Stimulated activated CD4-positive, alpha-beta T cell treated with anti-CD3 and anti-CD28 coated beads, Interleukin-2, amount 100 ng/mL, for 24 hours (primary cell): ENCODE measurements around the gene ICA1L.

Source experiments
- DNase-seq, 2 donors: peaks; one replicate each; pipeline ENCODE4 v3.0.0-alpha.2; 2020

ICA1L gene

DNA sequence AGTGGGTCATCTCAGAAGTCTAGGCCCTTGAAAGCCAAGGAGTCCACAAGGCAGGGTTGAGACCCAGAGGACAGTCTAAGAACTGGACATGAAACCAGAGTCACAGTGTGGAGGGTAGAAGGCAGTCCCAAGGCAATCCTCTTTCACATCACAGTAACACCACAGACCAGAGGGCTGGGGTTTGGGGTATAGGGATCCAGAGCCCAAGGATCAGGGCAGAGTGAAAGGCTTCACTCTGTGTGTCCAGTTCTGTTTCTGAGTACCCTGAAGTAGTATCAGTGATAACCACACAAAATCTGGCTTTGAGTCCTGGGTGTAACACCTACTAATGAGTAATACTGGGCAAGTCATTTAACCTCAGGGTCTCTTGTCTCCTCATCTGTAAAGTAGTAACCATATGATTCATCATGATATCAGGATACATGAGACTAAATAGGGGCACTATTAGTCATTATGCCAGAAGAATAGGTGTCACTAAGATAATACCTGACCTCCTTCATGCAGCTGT is 91.0 kb downstream of the ICA1L start:
- peak in 1 of 2 donors; percentile 5 for DNase-seq

DNA sequence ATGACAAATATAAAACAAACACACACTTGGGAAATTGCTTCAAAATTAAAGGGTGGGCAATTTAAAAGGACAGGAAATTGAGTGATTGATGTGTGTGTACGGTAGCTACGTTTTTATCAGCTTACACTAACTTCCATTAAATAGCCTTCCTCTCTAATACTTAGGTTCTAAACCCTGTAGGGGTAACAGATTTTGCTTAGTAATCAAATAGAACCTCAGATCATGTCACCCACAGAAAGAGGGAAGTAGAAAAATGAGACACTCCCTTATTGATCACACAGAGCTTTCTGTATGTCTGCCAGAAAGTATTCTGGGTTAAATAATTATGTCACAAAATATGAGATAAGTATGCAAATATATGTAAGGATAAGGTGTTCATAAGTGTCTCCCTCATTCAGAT is 93.3 kb downstream of the ICA1L start:
- no peak for DNase-seq

DNA sequence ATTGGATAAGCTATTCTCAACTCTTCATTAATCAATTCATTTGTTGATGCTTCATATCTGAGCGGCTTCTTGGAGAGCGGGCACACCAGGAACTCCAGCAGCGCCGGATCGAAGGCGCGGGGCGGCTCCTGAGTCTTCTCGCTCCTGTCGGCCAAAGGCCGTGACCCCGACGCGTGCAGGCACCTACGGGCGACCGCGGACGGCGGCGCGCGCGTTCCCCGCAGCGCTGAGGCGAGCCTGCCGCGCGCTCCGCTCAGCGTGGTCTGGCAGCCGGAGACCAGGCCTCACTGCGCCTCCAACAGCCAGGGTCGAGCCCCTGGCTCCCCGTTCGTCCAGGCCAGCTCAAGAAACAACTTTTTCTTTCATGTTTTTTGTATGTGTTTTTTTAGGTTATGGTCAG is 97.5 kb downstream of the ICA1L start:
- no peak for DNase-seq

DNA sequence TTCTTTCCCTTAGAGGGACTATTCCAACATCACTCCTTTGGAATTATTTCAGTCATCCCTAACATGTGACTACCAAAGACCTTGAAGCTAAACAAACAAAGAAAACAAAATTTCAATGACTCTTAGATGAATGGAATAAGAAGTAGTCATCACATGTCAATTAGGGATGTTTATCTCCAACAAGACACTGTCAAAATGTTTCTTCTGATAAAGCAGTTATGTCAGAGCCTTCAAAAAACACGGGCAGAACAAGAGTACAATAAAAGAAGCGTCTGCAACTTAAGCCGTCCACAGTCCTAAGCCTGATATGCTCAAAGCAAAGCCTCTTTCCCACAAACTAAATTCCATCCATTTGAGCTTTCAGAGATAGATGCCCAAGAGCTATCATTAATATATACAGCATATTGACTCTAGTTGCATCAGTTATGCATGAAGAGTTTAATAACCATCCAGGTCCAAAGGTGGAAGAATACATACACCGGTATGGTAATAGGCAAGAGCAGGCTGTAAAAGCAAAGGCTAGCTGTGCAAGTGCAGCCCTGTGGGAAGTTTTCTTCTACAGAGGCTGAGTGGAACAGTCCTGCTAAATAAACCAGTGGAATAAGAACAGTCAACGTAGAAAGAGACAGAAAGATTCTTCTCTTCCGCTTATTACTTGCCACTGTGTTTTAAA is 98.1 kb downstream of the ICA1L start:
- DNase-seq, result no peak

DNA sequence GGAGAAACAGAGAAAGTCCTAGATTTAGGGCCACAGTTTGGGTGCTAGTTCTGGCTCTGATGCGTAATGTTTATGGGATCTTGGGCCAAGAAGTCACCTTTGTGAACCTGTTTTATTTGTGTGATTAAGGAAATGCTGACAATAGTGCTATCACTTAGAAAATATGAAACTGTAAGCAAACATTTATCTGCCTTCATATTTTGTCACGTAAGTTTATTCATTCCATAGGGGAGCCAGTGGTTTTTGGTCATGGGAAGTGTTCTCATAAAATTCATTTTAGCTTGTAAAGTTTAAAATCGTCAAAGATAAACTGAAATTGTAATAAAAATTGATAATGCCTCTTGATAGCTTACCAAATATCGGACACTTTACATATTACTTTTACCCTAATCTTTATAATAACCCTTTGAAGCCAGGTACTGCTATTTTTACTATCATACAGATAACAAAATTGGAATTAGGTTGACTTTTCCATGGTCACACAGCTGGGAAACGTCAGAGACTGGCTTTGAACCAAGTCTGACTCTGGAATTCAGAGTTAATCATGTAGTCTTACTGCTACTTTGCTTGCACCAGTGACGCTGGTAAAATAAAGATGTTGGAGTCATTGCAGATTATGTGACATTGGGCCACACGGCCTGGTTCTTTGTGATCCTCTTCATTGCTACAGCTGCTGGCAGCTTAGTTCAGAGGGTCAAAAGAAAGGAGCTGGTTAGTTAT is 99.7 kb downstream of the ICA1L start:
- no peak for DNase-seq

DNA sequence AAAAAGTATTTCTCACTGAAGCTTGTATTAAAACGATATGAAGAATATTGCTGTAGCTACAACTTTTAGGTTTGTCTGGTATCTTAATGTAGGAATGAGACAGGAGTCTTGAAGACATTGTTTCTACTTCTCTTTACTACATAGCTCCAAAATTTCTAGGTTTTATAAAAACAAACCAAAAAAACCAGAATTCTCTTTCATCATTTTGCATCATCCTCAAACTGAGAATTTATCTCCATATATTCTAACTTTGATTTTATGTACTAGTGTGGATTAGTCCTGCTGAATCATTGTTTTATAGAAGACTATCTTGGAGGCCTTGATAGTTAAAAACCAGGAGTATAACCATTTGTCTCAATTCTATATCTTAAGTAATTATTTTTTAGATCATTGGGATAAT is 100.2 kb downstream of the ICA1L start:
- DNase-seq, result no peak

DNA sequence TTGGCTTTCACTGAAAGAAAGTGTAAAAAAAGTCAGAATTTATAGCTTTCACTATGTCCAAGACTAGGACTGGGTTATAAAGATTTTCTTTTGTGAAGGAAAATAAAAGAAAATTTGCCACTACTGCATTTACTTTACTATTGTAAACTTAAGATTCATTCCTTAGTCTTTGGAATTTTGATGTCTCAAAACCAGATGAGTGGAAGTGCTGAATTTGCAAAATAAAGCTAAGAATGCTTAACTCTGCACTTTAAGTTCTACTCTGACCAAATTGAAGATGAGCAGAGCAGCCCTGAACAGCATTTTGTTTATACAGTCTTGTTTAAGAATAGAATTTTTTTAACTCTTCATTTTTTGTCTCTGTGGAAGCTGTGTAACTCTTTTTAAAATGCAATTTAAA is 102.4 kb downstream of the ICA1L start:
- no peak for DNase-seq

DNA sequence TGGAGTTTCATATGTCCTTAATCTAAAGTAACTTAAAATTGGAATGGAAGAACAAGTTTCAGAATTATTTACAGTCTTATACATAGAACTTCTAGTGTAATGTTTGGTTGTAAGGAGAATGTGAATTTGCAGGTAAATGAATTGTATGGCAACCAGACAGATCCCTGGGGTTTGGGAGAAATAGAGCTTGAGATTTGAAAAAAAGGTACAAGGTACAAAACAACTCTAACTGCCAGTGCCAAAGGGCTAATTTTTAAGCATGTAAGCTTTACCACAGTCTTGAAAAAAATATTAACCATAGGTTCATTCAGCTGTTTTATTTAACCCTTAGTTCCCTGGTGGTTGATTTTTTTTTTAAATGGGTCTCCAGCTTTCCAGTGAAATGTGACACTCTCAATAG is 103.3 kb downstream of the ICA1L start:
- no peak for DNase-seq

DNA sequence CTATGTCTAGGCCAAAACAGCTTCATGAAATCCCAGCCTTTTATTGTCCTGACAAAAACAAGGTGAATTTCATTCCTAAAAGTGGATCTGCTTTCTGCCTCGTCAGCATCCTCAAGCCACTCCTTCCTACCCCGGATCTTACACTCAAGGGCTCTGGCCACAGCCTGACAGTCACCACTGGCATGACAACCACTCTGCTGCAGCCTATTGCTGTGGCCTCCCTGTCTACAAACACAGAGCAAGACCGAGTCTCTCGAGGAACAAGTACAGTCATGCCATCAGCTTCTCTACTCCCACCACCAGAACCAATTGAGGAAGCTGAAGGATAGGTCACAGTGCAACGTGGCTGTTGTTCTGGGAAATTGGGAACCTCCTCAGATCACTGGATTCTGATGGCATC is 106.1 kb downstream of the ICA1L start:
- no peak for DNase-seq

DNA sequence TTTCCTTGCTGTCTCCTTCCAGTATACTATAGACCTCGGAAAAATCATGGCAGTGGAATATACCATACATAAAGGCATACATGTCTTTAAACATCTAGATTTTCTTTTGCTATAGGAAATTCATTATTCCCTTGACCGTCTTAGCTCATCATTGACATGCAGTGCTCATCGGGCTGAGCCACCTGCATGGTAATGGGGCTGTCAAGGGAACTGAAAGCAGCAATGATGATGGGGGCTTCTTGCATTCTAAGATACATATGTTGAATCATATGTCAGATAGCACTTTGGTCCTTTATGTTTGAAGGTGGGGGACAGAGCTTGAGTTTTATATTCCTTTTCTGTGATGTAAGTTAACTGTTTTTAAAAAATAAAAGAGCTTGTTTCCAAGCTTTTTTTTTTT is 106.6 kb downstream of the ICA1L start:
- no peak for DNase-seq

DNA sequence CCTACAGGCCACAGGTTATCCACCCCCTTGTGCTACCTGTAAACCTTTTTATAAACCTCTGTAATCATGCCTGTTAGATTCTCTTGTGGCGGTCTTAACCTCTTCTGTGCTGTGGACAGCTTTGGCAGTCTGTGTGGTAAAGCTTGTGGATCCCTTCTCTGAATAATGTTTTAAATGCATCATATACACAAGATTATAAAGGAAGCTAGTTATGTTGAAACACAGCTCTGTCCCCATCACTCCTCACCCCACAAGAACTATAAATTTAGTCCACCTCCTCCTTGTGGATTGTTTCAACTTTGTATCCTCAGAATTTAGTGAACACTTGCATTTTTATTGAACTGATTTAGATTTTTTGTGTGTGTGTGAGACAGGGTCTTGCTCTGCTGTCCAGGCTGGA is 107.7 kb downstream of the ICA1L start:
- no peak for DNase-seq

DNA sequence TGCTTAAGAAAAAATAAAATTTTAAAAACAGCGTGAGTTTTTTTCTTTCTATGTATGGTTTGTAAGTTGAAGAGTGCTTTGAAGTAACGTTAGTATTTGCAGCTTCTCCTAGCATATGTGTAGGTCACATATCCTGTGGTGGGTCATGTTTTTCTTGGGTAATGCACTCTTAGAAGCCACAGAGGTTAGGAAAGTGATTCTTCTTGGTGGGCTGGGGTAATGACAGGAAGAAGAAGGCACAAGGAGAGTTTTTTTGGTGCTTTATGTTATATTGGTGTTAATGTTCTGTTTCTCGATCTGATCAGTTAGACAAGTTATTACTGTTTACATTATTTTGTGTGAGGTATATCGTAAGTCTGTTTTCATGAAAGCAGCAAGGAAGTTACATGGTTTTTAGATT is 109.0 kb downstream of the ICA1L start:
- no peak for DNase-seq

DNA sequence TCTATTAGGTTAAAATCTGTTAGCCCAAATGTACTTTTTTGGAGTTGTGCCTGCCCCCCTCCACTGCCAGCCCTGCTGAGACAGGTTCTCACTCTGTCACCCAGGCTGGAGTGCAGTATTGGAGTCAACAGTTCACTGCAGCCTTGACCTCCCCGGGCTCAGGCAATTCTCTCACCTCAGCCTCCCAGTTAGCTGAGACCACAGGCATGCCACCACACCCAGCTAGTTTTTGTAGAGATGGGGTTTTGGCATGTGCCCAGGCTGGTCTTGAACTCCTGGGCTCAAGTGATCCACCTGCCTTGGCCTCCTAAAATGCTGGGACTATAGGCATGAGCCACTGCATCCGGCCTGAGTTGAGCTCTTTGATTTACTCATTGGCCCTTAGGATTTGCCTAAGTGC is 110.7 kb downstream of the ICA1L start:
- no peak for DNase-seq

DNA sequence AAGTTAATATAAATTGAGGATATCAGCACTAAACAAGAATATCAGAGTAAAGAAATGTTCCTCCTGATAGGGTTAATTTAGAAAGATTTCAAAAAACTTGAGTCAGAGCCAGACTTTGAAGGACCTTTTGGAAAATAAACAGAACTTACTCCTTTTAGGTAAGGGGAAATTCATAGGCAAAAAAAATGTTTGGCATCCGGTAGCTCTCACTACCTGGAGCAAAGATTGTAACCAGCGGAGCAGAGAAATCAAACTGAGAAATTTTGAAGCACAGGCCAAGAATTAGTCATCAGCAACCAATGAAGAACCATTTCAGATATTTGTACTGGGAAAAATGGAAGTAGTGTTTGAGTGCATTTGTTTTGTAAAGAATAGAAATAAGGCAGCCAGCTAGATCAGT is 113.0 kb downstream of the ICA1L start:
- no peak for DNase-seq

DNA sequence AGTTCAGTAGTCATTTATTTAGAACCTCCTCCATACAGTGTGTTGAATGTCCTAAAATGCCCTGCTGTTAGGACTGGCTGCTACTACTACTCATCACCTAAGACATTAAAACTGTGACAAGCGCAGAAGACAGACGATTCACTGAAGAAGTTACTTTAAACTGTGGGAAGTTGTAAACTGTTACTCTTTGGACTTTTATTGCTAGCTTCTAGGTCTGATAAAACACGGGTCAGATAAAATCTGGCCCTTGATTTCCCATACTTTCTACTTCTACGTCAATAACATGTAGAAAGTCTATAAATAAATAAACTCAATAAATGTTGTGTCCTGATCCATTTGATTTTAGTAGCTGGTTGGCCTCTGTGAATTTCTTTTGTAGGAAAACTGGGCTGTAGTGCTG is 113.4 kb downstream of the ICA1L start:
- DNase-seq, result no peak

DNA sequence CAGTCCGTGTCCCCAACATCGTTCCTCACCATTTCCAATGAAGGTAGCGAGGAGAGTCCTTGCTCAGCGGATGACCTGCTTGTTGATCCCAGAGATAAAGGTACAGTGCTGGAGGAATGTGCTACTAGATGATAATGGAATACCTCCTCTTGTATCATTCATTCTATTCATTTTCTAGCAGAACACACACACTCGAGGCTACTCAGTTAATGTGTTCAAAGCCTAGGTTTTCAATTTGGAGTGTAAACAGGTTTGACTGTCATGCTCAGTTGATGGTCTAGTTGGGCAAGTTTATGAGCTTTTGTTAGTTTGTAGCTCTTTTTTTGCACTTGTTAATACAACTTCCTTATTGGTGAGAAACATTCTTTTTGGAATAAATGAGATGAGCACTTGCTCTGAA is 114.2 kb downstream of the ICA1L start:
- no peak for DNase-seq

DNA sequence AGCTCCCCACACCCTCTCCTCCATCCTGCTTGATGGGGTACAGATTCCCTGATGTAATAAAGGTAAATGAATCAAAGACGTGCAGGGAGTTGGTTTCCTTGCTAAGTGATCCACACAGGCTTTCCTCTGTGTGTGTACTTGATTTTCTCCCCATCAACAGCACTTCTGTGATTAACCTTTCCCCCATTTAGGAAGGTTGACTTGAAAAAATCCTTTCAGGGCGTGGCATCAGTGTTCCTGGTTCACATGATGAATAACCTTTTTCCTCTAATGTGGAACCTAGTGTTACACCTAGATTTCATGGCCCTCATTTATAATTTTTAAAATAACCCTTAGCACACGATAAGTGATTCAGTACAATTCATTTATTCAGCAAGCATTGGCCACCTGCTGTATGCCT is 115.0 kb downstream of the ICA1L start:
- DNase-seq, result no peak

DNA sequence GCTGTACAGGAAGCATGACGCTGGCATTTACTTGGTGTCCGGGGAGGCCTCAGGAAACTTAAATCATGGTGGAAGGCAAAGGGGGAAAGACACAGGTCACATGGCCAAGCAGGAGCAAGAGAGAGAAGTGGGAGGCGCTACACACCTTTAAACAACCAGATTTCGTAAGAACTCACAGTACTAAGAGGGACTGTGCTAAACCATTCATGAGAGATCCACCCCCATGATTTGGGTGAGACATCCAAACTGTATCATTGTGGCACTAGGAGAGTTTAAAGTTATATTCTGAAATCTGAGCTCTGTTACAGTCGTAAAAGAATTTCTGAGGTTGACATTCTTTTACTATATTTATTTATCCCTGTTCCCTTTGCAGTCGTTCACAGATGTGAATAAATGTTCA is 116.6 kb downstream of the ICA1L start:
- DNase-seq, result no peak

DNA sequence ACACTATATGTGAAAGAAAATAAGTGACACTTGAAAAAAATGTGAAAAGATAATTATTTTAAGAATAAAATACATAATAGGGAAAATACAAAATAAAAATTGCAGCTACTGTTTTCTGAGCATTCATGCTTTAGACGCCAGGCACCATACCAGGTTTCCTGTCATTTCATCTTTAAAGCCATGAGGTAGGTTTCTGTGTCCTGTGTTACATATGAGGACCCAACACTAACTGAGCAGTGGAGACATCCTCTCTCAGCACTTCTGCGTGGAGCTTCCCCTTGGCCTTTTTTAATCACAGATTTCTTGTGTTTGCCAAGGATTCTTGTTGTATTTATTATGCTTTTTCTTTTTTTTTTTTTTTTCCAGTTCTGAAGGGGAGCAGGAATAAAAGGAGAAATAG is 119.5 kb downstream of the ICA1L start:
- DNase-seq, result no peak

DNA sequence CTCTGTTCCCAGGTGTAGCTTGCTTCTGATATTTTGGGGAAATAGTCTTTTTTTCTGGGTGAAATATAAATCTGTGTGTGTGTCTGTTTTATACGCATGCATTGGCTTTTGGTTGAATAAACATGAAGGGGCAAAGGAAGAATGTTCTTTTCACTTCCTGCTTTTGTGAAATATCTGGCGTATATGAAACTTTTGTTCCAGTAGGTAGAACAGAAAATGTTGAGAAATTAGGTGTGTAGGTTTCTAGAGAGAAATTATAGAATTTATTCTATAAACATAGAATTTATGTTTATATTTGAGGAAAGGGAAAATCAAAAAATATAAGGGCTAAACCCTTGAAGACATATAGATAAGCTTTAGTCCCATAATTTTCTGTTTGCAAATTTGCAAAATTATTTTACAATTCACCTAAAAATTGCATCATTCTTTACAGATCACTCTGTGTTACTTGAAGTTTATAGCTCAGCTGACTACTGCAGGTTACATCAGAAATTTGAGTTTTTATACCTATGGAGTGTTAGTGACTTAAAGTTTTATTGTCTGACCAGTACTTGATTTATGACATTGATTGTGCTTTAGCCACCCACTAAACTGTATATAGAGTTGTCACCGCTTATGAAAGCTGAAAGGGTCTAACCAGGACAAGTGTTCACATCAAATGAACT is 120.7 kb downstream of the ICA1L start:
- no peak for DNase-seq

DNA sequence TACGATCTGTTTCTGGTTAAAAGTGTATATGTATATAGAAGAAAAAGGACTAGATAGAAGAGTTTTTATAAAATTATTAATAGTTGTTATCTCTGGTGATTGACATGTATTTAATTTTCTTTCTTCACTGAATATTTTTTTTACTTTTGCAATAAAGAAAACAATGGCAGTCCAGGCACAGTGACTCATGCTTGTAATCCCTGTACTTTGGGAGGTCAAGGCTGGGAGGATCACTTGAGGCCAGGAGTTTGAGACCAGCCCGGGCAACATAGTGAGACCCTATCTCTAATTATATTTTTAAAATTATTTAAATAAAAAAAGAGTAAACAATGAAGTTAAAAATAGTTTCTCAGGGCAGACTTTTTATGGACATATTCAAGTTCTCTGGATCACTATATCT is 122.1 kb downstream of the ICA1L start:
- DNase-seq, result no peak

DNA sequence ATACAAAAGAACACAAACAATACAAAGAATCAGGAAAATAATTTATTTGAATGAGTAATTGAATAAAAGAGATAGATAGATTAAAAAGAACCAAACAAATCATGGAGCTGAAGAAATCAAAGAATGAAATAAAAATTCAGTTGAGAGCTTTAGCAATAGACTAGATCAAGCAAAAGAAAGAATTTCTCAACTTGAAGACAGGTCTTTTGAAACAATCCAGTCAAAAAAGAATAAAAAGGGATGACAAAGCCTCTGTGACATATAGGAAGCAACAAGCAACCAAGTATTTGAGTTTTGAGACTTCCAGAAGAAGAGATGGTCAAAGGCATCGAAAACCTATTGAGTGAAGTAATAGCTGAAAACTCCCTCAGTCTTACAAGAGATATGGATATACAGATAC is 128.0 kb downstream of the ICA1L start:
- no peak for DNase-seq

DNA sequence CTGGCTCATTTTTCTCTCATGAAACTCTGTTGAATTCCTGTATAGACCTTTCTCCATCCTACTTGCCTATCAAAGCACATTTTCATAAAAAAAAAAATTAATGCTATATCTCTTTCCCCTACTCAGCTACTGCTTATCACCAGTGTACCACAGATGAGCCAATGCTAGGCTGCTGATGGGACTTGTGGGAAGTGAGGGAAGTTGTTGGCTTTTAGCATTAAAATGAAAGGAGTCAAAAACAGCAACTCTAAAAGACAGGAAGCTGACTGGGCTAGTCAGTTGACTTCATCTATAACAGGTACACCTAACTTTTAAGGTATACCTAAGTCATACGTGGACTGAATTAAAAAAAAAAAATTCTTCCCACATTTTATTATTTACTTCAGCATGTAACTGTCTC is 134.7 kb downstream of the ICA1L start:
- no peak for DNase-seq

DNA sequence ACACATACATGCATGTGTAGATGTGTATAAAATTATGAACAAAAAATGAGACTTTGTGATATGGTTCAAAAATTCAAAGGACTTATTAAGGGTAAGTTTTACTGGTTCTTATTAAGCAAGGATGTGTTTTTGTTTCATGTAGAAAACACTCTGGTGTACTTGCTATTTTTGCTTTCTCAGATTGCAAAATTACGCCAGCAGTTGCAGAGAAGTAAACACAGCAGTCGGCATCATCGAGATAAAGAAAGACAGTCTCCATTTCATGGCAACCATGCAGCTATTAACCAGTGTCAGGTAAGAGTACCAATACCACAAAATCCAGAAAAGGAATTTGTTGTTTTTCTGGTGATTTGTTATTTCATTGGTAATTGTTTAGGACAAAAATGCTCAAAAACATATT is 145.5 kb downstream of the ICA1L start:
- no peak for DNase-seq
